T-cell (primary cell): ENCODE data around the gene PTCH1. TPM values are rescaled to one million over a fixed set of nuclear protein-coding genes. Genes with fewer than 3 reads are reported as not detected.

Source experiments
- ATAC-seq, 4 experiments: fragments of 200-7000 bp in 3 of 4; fragments of 150-1000 bp in 1 of 4; cut with Tn5 transposase; replicated peaks in 1 of 4; 1 replicate in 3 of 4; 2 replicates in 1 of 4; pipeline ENCODE4 v1.10.0; 2021; ENCODE audit warnings: moderate library complexity in 3 of 4, mild to moderate bottlenecking in 2 of 4, moderate number of reproducible peaks in 1 of 4
- CTCF ChIA-PET, 2 donors: fragments of 300-600 bp; sonication (Branson Sonifier 250); formaldehyde crosslinking; loops; one replicate each; lab custom pipeline; 2022; ENCODE audit warnings: antibody characterized with exemption in 2 of 2; lab: Charles Lee
- POLR2A ChIA-PET, 2 donors: fragments of 300-600 bp; sonication (Branson Sonifier 250); formaldehyde crosslinking; loops; one replicate each; lab custom pipeline; 2022; ENCODE audit warnings: antibody characterized with exemption in 2 of 2; lab: Charles Lee
- DNase-seq, 35 experiments: peaks; one replicate each; pipeline versions ENCODE4 v3.0.0 to v3.0.0-alpha.2; 2013 to 2023
- H3K27ac ChIP-seq: one replicate; pipeline ENCODE4 v1.5.1; 2013; ENCODE audit warnings: low read length
- H3K27me3 ChIP-seq, 2 experiments: replicated peaks in 1 of 2; 1 replicate in 1 of 2; 2 replicates in 1 of 2; pipeline versions ENCODE4 v1.6.1 to v1.7.0; 2013; ENCODE audit warnings: low read length in 1 of 2, mixed read lengths in 1 of 2; ENCODE audit not compliant: control insufficient read depth in 2 of 2, insufficient read depth in 2 of 2; ENCODE audit errors: extremely low read depth in 1 of 2
- H3K36me3 ChIP-seq, 2 donors: 1 replicate in 1 of 2; 2 replicates in 1 of 2; pipeline versions ENCODE4 v1.6.1 to v1.7.0; 2013; ENCODE audit warnings: low read length in 1 of 2; ENCODE audit not compliant: control insufficient read depth in 2 of 2, insufficient read depth in 1 of 2; ENCODE audit errors: extremely low read depth in 1 of 2
- H3K4me1 ChIP-seq, 2 experiments: 1 replicate in 1 of 2; 2 replicates in 1 of 2; pipeline versions ENCODE4 v1.6.1 to v1.7.0; 2013; ENCODE audit warnings: low read length in 2 of 2, mixed read lengths in 1 of 2; ENCODE audit not compliant: insufficient read depth in 2 of 2, control insufficient read depth in 1 of 2; ENCODE audit errors: extremely low read depth in 1 of 2
- H3K4me3 ChIP-seq, 2 donors: 1 replicate in 1 of 2; 2 replicates in 1 of 2; pipeline versions ENCODE4 v1.5.1 to v1.7.0; 2013; ENCODE audit warnings: mild to moderate bottlenecking in 2 of 2, low read length in 1 of 2, moderate library complexity in 1 of 2; ENCODE audit not compliant: control insufficient read depth in 1 of 2; ENCODE audit errors: extremely low read depth in 1 of 2
- H3K9me3 ChIP-seq: 2 replicates; pipeline ENCODE4 v1.7.0; 2013
- H3K27ac Mint-ChIP-seq, 2 donors: one replicate each; pipeline ENCODE4 v1.8.0; 2020 to 2021; ENCODE audit warnings: mild to moderate bottlenecking in 2 of 2, mixed read lengths in 2 of 2
- H3K27me3 Mint-ChIP-seq, 2 donors: one replicate each; pipeline ENCODE4 v1.8.0; 2021 to 2022; ENCODE audit warnings: mixed read lengths in 2 of 2
- H3K36me3 Mint-ChIP-seq: one replicate; pipeline ENCODE4 v1.8.0; 2021; ENCODE audit warnings: mixed read lengths
- H3K4me1 Mint-ChIP-seq, 3 donors: one replicate each; pipeline ENCODE4 v1.8.0; 2020 to 2022; ENCODE audit warnings: mixed read lengths in 3 of 3, mild to moderate bottlenecking in 1 of 3
- H3K4me3 Mint-ChIP-seq, 3 donors: one replicate each; pipeline ENCODE4 v1.8.0; 2020 to 2022; ENCODE audit warnings: mild to moderate bottlenecking in 3 of 3, mixed read lengths in 3 of 3, moderate library complexity in 3 of 3
- H3K9me3 Mint-ChIP-seq, 3 donors: one replicate each; pipeline ENCODE4 v1.8.0; 2020 to 2022; ENCODE audit warnings: mixed read lengths in 3 of 3
- WGBS: methylation state at CpG from one replicate; pipeline ENCODE4 v1.1.5; 2013; ENCODE audit warnings: missing lambda C conversion rate; ENCODE audit not compliant: insufficient coverage; 5-methylcytosine and 5-hydroxymethylcytosine counted together
- total RNA-seq, 35 experiments: library from RNA in 6 of 35; stranded (reverse) in 6 of 35; fragments of 120-200 nt in 1 of 35; gene quantifications; one replicate each; pipeline versions ENCODE4 v1.2.1 to v1.2.4 and lab custom pipeline; 2013 to 2026

The PTCH1 gene
- total RNA-seq, 5 donors from 2014 or later (not counting 1 experiment from before 2014, with no cell fraction given), result 23.4 to 35.5 (median 29.2) TPM

- WGBS, result 47% methylated on average over 3 of the region's 11 CpGs
- Histone ChIP-seq H3K27ac (no peak overlapping the region), H3K4me1 (peaks cover 4 to 15% of the 10 kb centered on the region in 2 experiments), H3K9me3 (peaks cover 7% of the 10 kb centered on the region), H3K27me3 (no peaks in the 10 kb centered on the region), H3K4me3 (peak overlapping the region; percentile 27 to 59), H3K36me3 (no peaks in the 10 kb centered on the region)
- peaks cover 12 to 35% (median 14%) of the 10 kb centered on the region in 3 donors for H3K9me3 Mint-ChIP-seq
- H3K27me3 Mint-ChIP-seq, result peaks cover 0 to 2% of the 10 kb centered on the region in 2 donors
- H3K4me3 Mint-ChIP-seq, result peak overlapping the region; percentile 64 to 67 (median 65)
- H3K4me1 Mint-ChIP-seq, result peaks cover 12 to 17% (median 13%) of the 10 kb centered on the region in 3 donors
- DNase-seq, result no peak
- ATAC-seq, result peak in 1 of 4 experiments; percentile 6
- ChIA-PET POLR2A (no interaction called here), CTCF (no interaction called here)
- H3K27ac Mint-ChIP-seq, result peak overlapping the region; percentile 13 to 28
- H3K36me3 Mint-ChIP-seq, result peaks cover 4% of the 10 kb centered on the region
These were observed 90.7 kb downstream of the PTCH1 start for GRCh38 chr9:95425910-95426551.

GRCh38 chr9:95422650-95423049, 94.1 kb downstream of the PTCH1 start:
- no peak for ATAC-seq
- no peak for DNase-seq
- Mint-ChIP-seq H3K27me3 (peaks cover 2 to 5% of the 10 kb centered on the region in 2 donors), H3K9me3 (peaks cover 5 to 19% (median 12%) of the 10 kb centered on the region in 3 donors), H3K4me3 (no peak overlapping the region), H3K36me3 (no peaks in the 10 kb centered on the region), H3K27ac (no peak overlapping the region), H3K4me1 (peaks cover 12 to 17% (median 13%) of the 10 kb centered on the region in 3 donors)
- Histone ChIP-seq H3K9me3 (peaks cover 7% of the 10 kb centered on the region), H3K27me3 (no peaks in the 10 kb centered on the region), H3K4me1 (peaks cover 4 to 15% of the 10 kb centered on the region in 2 experiments), H3K4me3 (no peak overlapping the region), H3K36me3 (no peaks in the 10 kb centered on the region), H3K27ac (no peak overlapping the region)
- no CpG with 5 or more reads among the region's 1 CpG for WGBS
- ChIA-PET CTCF (no interaction called here), POLR2A (no interaction called here)

GRCh38 chr9:95420518-95420917, 96.3 kb downstream of the PTCH1 start:
- Histone ChIP-seq H3K36me3 (no peaks in the 10 kb centered on the region), H3K4me1 (peaks cover 0 to 1% of the 10 kb centered on the region in 2 experiments), H3K4me3 (no peak overlapping the region), H3K27me3 (no peaks in the 10 kb centered on the region), H3K27ac (no peak overlapping the region), H3K9me3 (peaks cover 7% of the 10 kb centered on the region)
- DNase-seq, result no peak
- peaks cover 5% of the 10 kb centered on the region in 2 donors for H3K27me3 Mint-ChIP-seq
- ChIA-PET CTCF (no interaction called here), POLR2A (no interaction called here)
- no peak for ATAC-seq
- no peak overlapping the region for H3K27ac Mint-ChIP-seq
- H3K4me3 Mint-ChIP-seq, result no peak overlapping the region
- H3K9me3 Mint-ChIP-seq, result peaks cover 9 to 24% (median 12%) of the 10 kb centered on the region in 3 donors
- peaks cover 0 to 4% (median 2%) of the 10 kb centered on the region in 3 donors for H3K4me1 Mint-ChIP-seq
- no peaks in the 10 kb centered on the region for H3K36me3 Mint-ChIP-seq

- CTCF ChIA-PET, result no interaction called here
- Mint-ChIP-seq H3K27ac (no peak overlapping the region), H3K27me3 (peaks cover 5% of the 10 kb centered on the region in 2 donors), H3K36me3 (no peaks in the 10 kb centered on the region), H3K9me3 (peaks cover 9 to 24% (median 12%) of the 10 kb centered on the region in 3 donors), H3K4me3 (no peak overlapping the region), H3K4me1 (peaks cover 0 to 1% (median 0%) of the 10 kb centered on the region in 3 donors)
- H3K4me1 ChIP-seq, result no peaks in the 10 kb centered on the region
- POLR2A ChIA-PET, result no interaction called here
- no peak for ATAC-seq
- no peaks in the 10 kb centered on the region for H3K36me3 ChIP-seq
- peaks cover 7% of the 10 kb centered on the region for H3K9me3 ChIP-seq
- H3K4me3 ChIP-seq, result no peak overlapping the region
- no peak for DNase-seq
- no peak overlapping the region for H3K27ac ChIP-seq
- H3K27me3 ChIP-seq, result no peaks in the 10 kb centered on the region
These were observed 97.3 kb downstream of the PTCH1 start for GRCh38 chr9:95419444-95419843.

GRCh38 chr9:95415158-95415557, 101.6 kb downstream of the PTCH1 start:
- CTCF ChIA-PET, result no interaction called here
- DNase-seq (no peak), ATAC-seq (no peak)
- no peaks in the 10 kb centered on the region for H3K4me1 ChIP-seq
- H3K9me3 ChIP-seq, result no peaks in the 10 kb centered on the region
- no peak overlapping the region for H3K27ac ChIP-seq
- H3K36me3 ChIP-seq, result no peaks in the 10 kb centered on the region
- H3K4me3 ChIP-seq, result no peak overlapping the region
- WGBS, result no CpG with 5 or more reads among the region's 2 CpGs
- Mint-ChIP-seq H3K9me3 (peaks cover 0 to 5% (median 4%) of the 10 kb centered on the region in 3 donors), H3K27ac (no peak overlapping the region), H3K36me3 (no peaks in the 10 kb centered on the region), H3K27me3 (peaks cover 8 to 13% of the 10 kb centered on the region in 2 donors), H3K4me3 (no peak overlapping the region), H3K4me1 (no peaks in the 10 kb centered on the region)
- POLR2A ChIA-PET, result no interaction called here
- H3K27me3 ChIP-seq, result peaks cover 0 to 6% of the 10 kb centered on the region in 2 experiments

GRCh38 chr9:95413793-95414192, 103.0 kb downstream of the PTCH1 start:
- Histone ChIP-seq H3K9me3 (no peaks in the 10 kb centered on the region), H3K27me3 (peaks cover 0 to 6% of the 10 kb centered on the region in 2 experiments), H3K36me3 (no peaks in the 10 kb centered on the region), H3K27ac (no peak overlapping the region), H3K4me3 (no peak overlapping the region), H3K4me1 (no peaks in the 10 kb centered on the region)
- peaks cover 0 to 5% (median 4%) of the 10 kb centered on the region in 3 donors for H3K9me3 Mint-ChIP-seq
- H3K36me3 Mint-ChIP-seq, result no peaks in the 10 kb centered on the region
- no peak for ATAC-seq
- 100% methylated on average over 1 of the region's 2 CpGs for WGBS
- H3K4me1 Mint-ChIP-seq, result no peaks in the 10 kb centered on the region
- peaks cover 8 to 10% of the 10 kb centered on the region in 2 donors for H3K27me3 Mint-ChIP-seq
- CTCF ChIA-PET, result no interaction called here
- no peak for DNase-seq
- H3K27ac Mint-ChIP-seq, result no peak overlapping the region
- no peak overlapping the region for H3K4me3 Mint-ChIP-seq
- POLR2A ChIA-PET, result no interaction called here
